GM12878 (cell line): ENCODE data around the gene LIN7A. TPM values are rescaled to one million over a fixed set of nuclear protein-coding genes. Genes with fewer than 3 reads are reported as not detected.

Source experiments
- ATAC-seq: fragments of 200-7000 bp; cut with Tn5 transposase; 3 replicates; pipeline ENCODE4 v1.9.1; 2020; ENCODE audit warnings: mild to moderate bottlenecking, moderate library complexity
- BruUV-seq: library from RNA; stranded (reverse); fragments of 400-500 nt; replicated peaks from 2 replicates; lab custom pipeline; 2021; lab: Mats Ljungman, UMichigan
- CTCF ChIA-PET: fragments of 300-600 bp; sonication (Branson Sonifier 250); formaldehyde crosslinking; extraction: SDS; loops from one replicate; lab custom pipeline; 2021; ENCODE audit warnings: inconsistent platforms; lab: Yijun Ruan, JAX
- POLR2A ChIA-PET: fragments of 350-600 bp; formaldehyde crosslinking; extraction: SDS; loops from one replicate; lab custom pipeline; 2021; ENCODE audit warnings: inconsistent platforms; lab: Charles Lee
- RAD21 ChIA-PET: fragments of 300-600 bp; sonication (Branson Sonifier 250); formaldehyde crosslinking; loops from one replicate; lab custom pipeline; 2023; ENCODE audit warnings: antibody characterized with exemption; ENCODE audit not compliant: unreplicated experiment; lab: Charles Lee
- SMC1A ChIA-PET: fragments of 300-600 bp; sonication (Branson Sonifier 250); formaldehyde crosslinking; loops from one replicate; lab custom pipeline; 2023; ENCODE audit not compliant: unreplicated experiment, uncharacterized antibody; lab: Charles Lee
- DNase-seq: peaks from one replicate; pipeline ENCODE4 v3.0.0-alpha.2; 2011; ENCODE audit warnings: low read depth, low spot score
- FAIRE-seq: peaks from 3 replicates; lab custom pipeline; 2011; peaks lifted over from hg19 to GRCh38; lab: Jason Lieb, UNC
- H2AFZ ChIP-seq: 2 replicates; pipeline ENCODE4 v1.6.0; 2011; ENCODE audit warnings: low read depth, low read length, control low read depth; ENCODE audit not compliant: control insufficient read depth
- H3K27ac ChIP-seq: 2 replicates; pipeline ENCODE4 v1.5.1; 2011; ENCODE audit warnings: control low read depth; ENCODE audit not compliant: control insufficient read depth, insufficient read depth
- H3K27me3 ChIP-seq, 2 experiments: replicated peaks in 1 of 2; 2 replicates each; pipeline versions ENCODE4 v1.6.0 to v1.6.1; 2011; ENCODE audit warnings: low read length in 1 of 2; ENCODE audit not compliant: control insufficient read depth in 2 of 2, insufficient read depth in 2 of 2
- H3K36me3 ChIP-seq, 2 experiments: 2 replicates each; pipeline ENCODE4 v1.5.1; 2011; ENCODE audit warnings: low read length in 1 of 2; ENCODE audit not compliant: control insufficient read depth in 2 of 2, insufficient read depth in 2 of 2
- H3K4me1 ChIP-seq: 2 replicates; pipeline ENCODE4 v1.6.1; 2011; ENCODE audit warnings: mild to moderate bottlenecking, low read length, moderate library complexity, mixed read lengths; ENCODE audit not compliant: control insufficient read depth, insufficient read depth
- H3K4me2 ChIP-seq: 2 replicates; pipeline ENCODE4 v1.6.0; 2011; ENCODE audit warnings: control low read depth; ENCODE audit not compliant: control insufficient read depth, insufficient read depth
- H3K4me3 ChIP-seq: fragments of 200-600 bp; sonication (generic); 2 replicates; pipeline ENCODE4 v1.5.1; 2016
- H3K79me2 ChIP-seq: 2 replicates; pipeline ENCODE4 v1.6.0; 2011; ENCODE audit warnings: low read length; ENCODE audit not compliant: control insufficient read depth, insufficient read depth
- H3K9ac ChIP-seq: 2 replicates; pipeline ENCODE4 v1.8.0; 2011; ENCODE audit warnings: low read length, control low read depth, mixed read lengths; ENCODE audit not compliant: control insufficient read depth, insufficient read depth
- H3K9me3 ChIP-seq: replicated peaks from 3 replicates; pipeline ENCODE4 v1.5.1; 2011; ENCODE audit warnings: mild to moderate bottlenecking, low read length; ENCODE audit not compliant: control insufficient read depth, insufficient read depth
- H4K20me1 ChIP-seq: 2 replicates; pipeline ENCODE4 v1.6.0; 2011; ENCODE audit not compliant: control insufficient read depth, insufficient read depth
- ATF7 ChIP-seq: fragments of 450-650 bp; IDR thresholded peaks from 2 replicates; pipeline ENCODE4 v1.6.1; 2016; ENCODE audit warnings: low read depth, mild to moderate bottlenecking
- CBX3 ChIP-seq: fragments of 200-600 bp; sonication (generic); IDR thresholded peaks from 2 replicates; pipeline ENCODE4 v1.6.1; 2016; ENCODE audit warnings: low read depth, borderline replicate concordance
- FOXK2 ChIP-seq: fragments of 450-650 bp; IDR thresholded peaks from 2 replicates; pipeline ENCODE4 v1.6.1; 2017; ENCODE audit warnings: mild to moderate bottlenecking, moderate library complexity
- NFYA ChIP-seq: IDR thresholded peaks from 2 replicates; pipeline ENCODE4 v1.6.1; 2011; ENCODE audit warnings: low read depth, mild to moderate bottlenecking, low read length, improper control_type of control experiment, borderline replicate concordance
- RUNX3 ChIP-seq: IDR thresholded peaks from 2 replicates; pipeline ENCODE4 v1.6.1; 2012; ENCODE audit warnings: low read length, inconsistent platforms
- WGBS: methylation state at CpG from one replicate; pipeline ENCODE4 v1.1.6; 2016; ENCODE audit warnings: low lambda C conversion rate; ENCODE audit not compliant: insufficient replicate concordance, insufficient coverage; ENCODE audit errors: missing lambda C conversion rate; 5-methylcytosine and 5-hydroxymethylcytosine counted together
- in situ Hi-C: fragments of 300-500 bp; cut with MboI; formaldehyde crosslinking; loops from 9 replicates; pipeline ENCODE4 v1.14.3; 2018; ENCODE audit warnings: mixed read lengths
- intact Hi-C: fragments of 100-400 bp; cut with micrococcal nuclease; formaldehyde crosslinking; loops from one replicate; pipeline ENCODE4 v1.14.2; 2022; ENCODE audit not compliant: unreplicated experiment
- polyA plus RNA-seq, 11 experiments: library from polyadenylated mRNA; depleted of rRNA in 4 of 11; unstranded in 6 of 11; stranded (reverse) in 5 of 11; fragments of >200 nt; fragmentation: Nextera tagmentation in 4 of 11; fragmentation: Illumina TruSeq in 1 of 11; extraction: Ambion mirVana in 4 of 11; extraction: Trizol in 1 of 11; gene quantifications; 1 replicate in 1 of 11; 2 replicates in 10 of 11; pipeline versions ENCODE4 v1.2.1 to v1.2.3, GENCODE V29; 2011 to 2016; ENCODE audit warnings: inconsistent platforms in 2 of 11, missing spikeins in 2 of 11, low read depth in 1 of 11
- total RNA-seq, 4 experiments: library from RNA; depleted of rRNA in 3 of 4; stranded (reverse); fragments of >200 nt in 3 of 4; fragmentation: Illumina TruSeq in 1 of 4; extraction: Trizol in 1 of 4; gene quantifications; 2 replicates each; pipeline versions ENCODE4 v1.2.1 to v1.2.3, GENCODE V29; 2013 to 2021
- TF ChIP-seq, protein P1 (sequence below): IDR thresholded peaks from 2 replicates; pipeline ENCODE4 v1.6.1; 2011; ENCODE audit warnings: borderline replicate concordance, low read depth, mild to moderate bottlenecking, moderate library complexity, mixed read lengths, low read length; ENCODE audit not compliant: insufficient read depth; ENCODE audit errors: extremely low read length
- TF ChIP-seq, protein P2 (sequence below): fragments of 450-650 bp; IDR thresholded peaks from 2 replicates; pipeline ENCODE4 v1.6.1; 2017; ENCODE audit warnings: mild to moderate bottlenecking, low read depth, inconsistent platforms; ENCODE audit not compliant: poor library complexity, severe bottlenecking

LIN7A gene
- total and polyA plus RNA-seq, 10 of the 15 experiments (the other 5 are each of a cell fraction or from before 2014, with no cell fraction given): 0.04 to 0.93 (median 0.35) TPM; not detected in 1

DNA sequence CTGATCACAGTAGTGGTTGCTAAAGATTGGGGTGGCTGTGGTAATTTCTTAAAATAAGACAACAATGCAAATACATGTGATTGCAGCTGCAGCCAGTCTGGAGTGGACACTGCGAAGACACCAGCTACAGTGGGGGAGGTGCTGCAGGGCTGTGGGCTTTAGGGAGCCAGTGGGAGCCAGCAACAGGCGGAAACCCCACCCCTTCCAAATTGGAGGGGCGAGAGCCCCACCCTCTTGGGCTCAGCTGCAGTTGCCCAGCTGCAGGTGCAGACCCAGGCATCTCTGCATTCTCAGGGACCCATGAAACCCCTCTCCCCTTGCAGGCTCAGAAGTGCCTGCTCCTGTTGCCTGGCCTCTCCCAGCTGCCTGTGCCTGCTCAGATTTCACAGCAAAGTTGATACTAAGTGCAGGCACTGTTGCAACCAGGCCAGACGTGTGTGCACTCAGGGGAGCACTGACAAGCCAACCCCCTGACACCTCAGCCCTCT is 116.2 kb downstream of the LIN7A start:
- ChIA-PET CTCF (interaction anchor here (1.5 kb wide), 1 partner anchor 43 kb away, joined by 4 read pairs; no protein-coding TSS in a partner anchor), POLR2A (interaction anchor here (1.3 kb wide), 1 partner anchor 19 kb away, joined by 3 read pairs; no protein-coding TSS in a partner anchor)
- no peak for FAIRE-seq
- no peak for TF ChIP-seq NFYA
- TF ChIP-seq, protein P1, sequence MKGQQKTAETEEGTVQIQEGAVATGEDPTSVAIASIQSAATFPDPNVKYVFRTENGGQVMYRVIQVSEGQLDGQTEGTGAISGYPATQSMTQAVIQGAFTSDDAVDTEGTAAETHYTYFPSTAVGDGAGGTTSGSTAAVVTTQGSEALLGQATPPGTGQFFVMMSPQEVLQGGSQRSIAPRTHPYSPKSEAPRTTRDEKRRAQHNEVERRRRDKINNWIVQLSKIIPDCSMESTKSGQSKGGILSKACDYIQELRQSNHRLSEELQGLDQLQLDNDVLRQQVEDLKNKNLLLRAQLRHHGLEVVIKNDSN: no peak
- TF ChIP-seq, protein P2, sequence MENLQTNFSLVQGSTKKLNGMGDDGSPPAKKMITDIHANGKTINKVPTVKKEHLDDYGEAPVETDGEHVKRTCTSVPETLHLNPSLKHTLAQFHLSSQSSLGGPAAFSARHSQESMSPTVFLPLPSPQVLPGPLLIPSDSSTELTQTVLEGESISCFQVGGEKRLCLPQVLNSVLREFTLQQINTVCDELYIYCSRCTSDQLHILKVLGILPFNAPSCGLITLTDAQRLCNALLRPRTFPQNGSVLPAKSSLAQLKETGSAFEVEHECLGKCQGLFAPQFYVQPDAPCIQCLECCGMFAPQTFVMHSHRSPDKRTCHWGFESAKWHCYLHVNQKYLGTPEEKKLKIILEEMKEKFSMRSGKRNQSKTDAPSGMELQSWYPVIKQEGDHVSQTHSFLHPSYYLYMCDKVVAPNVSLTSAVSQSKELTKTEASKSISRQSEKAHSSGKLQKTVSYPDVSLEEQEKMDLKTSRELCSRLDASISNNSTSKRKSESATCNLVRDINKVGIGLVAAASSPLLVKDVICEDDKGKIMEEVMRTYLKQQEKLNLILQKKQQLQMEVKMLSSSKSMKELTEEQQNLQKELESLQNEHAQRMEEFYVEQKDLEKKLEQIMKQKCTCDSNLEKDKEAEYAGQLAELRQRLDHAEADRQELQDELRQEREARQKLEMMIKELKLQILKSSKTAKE: no peak
- peak; percentile 36; the same call in 1 of the 2 replicates for TF ChIP-seq FOXK2
- peak; percentile 23; the same call in 1 of the 2 replicates for TF ChIP-seq ATF7
- no peak; the same call in 1 of the 2 replicates for TF ChIP-seq RUNX3
- no peak for TF ChIP-seq CBX3
- TF ChIP-seq, all 136 proteins: peak for 2
- Histone ChIP-seq H3K4me2 (no peak overlapping the region), H3K9ac (no peak overlapping the region), H2AFZ (no peak overlapping the region), H3K36me3 (no peaks in the 10 kb centered on the region), H3K27ac (no peak overlapping the region), H4K20me1 (no peaks in the 10 kb centered on the region), H3K27me3 (no peaks in the 10 kb centered on the region), H3K9me3 (no peaks in the 10 kb centered on the region; the same call in 2 of the 3 replicates), H3K4me3 (no peak overlapping the region), H3K79me2 (no peaks in the 10 kb centered on the region), H3K4me1 (no peaks in the 10 kb centered on the region)
- ChIA-PET RAD21 (no interaction called here), SMC1A (interaction anchor here (1.5 kb wide), 1 partner anchor 19 kb away, joined by 3 read pairs; no protein-coding TSS in a partner anchor)
- ATAC-seq: peak; percentile 79
- intact Hi-C loops: no loop called here
- WGBS: 31% methylated on average over 4 of the region's 4 CpGs
- DNase-seq: no peak
- no TSS peak for BruUV-seq
- in situ Hi-C loops: loop anchor here (25.0 kb wide), 1 partner anchor 1541 kb away; the partner anchor contains the start of genes CCDC59 and METTL25
